Right lobe of liver (tissue), 4 donors: ENCODE data around the gene CFAP210.

Experiments
- POLR2A ChIP-seq: fragments of 450-650 bp; IDR thresholded peaks from one replicate; pipeline ENCODE4 v1.6.1; 2017; ENCODE audit warnings: antibody characterized with exemption, mild to moderate bottlenecking
- TF ChIP-seq, protein P1 (sequence below), 4 donors: fragments of 200-600 bp in 3 of 4; fragments of 450-650 bp in 1 of 4; IDR thresholded peaks; one replicate each; pipeline versions ENCODE4 v1.5.1 to v1.8.0; 2016 to 2022; ENCODE audit warnings: antibody characterized with exemption in 4 of 4, mild to moderate bottlenecking in 2 of 4
- donor health status: DM: no; HTN: no; CAD: no.
- donor health status: DM: no; HTN: no; CAD: no.
- donor health status: DM: no; HTN: yes; CAD: no.

DNA sequence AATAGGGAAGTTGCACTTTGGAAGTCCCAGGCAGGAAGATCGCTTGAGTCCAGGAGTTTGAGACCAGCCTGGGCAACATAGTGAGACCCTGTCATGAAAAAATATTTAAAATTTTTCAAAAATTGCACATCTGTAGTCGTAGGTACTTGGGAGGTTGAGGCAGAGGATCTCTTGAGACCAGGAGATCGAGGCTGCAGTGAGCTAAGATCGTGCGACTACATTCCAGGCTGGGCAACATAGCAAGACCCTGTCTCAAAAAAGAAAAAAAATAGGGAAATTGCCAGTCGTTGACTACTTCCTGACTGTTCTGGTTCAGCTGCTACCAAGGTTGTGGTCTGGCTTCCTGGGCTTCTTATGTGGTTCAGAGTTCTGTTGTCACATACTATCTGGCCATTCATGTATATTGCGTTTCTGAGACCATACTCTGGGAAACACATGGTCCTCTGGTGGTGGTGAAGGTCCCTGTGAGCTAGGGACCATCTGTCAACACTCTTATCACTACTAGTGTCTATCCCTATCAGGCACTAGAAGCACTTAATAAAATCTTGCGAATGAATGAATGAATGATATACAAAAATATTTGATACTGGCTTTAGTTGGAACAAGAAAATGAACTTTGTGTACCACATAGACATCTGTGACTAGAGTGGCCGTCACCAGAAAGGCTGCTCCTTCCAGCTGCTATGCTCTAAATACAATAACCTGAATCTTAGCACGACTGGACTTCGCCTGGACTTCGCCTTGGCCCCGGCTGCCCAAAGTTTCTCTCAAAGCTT, 38.6 kb upstream of the CFAP210 start:
- TF ChIP-seq, protein P1, sequence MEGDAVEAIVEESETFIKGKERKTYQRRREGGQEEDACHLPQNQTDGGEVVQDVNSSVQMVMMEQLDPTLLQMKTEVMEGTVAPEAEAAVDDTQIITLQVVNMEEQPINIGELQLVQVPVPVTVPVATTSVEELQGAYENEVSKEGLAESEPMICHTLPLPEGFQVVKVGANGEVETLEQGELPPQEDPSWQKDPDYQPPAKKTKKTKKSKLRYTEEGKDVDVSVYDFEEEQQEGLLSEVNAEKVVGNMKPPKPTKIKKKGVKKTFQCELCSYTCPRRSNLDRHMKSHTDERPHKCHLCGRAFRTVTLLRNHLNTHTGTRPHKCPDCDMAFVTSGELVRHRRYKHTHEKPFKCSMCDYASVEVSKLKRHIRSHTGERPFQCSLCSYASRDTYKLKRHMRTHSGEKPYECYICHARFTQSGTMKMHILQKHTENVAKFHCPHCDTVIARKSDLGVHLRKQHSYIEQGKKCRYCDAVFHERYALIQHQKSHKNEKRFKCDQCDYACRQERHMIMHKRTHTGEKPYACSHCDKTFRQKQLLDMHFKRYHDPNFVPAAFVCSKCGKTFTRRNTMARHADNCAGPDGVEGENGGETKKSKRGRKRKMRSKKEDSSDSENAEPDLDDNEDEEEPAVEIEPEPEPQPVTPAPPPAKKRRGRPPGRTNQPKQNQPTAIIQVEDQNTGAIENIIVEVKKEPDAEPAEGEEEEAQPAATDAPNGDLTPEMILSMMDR (IDR thresholded peaks at IDR 0.05) = no peak
- TF ChIP-seq POLR2A = no peak
